ENCODE data around the gene MIS12. TPM values are rescaled to one million over a fixed set of nuclear protein-coding genes. Genes with fewer than 3 reads are reported as not detected.

The MIS12 gene
- total and polyA plus RNA-seq, 9 of the 15 experiments (the other 6 are each of a cell fraction or from before 2014, with no cell fraction given), result 13.5 to 31.9 (median 25.5) TPM

DNA sequence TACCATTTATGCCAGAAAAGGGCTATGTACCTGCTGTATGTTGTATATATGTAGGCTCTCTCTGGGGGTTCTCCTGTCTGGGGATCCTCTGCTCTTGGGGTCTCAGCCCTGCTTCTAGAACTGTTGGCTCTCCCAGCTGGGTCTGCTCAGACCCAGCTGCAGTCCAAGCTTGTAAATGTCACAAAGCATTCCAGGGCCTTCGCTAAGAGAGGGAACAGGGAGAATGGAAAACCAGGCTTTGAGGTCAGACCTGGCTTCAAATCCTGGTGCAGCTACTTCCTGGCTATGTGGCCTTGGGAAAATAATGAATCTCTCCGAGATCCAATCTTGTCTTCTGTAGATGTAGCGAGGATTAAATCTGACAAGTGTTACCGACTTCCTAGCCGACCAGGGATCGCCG is 54.0 kb downstream of the MIS12 start:
- peaks cover 75% of the 10 kb centered on the region; the same call in 2 of the 3 replicates for H3K36me3 ChIP-seq (ENCODE audit: control insufficient read depth, insufficient read depth, low read length)
- WGBS (ENCODE audit: insufficient coverage, low coverage, missing lambda C conversion rate), result 94% methylated on average over 4 of the region's 7 CpGs
- H3K79me2 ChIP-seq (ENCODE audit: control insufficient read depth, insufficient read depth, low read length), result no peaks in the 10 kb centered on the region
- ATAC-seq (no peak), DNase-seq (ENCODE audit: extremely low read depth in 1 of 4, low spot score in 3 of 4) (no peak), FAIRE-seq (no peak)
- H3K27me3 ChIP-seq (ENCODE audit: control insufficient read depth in 2 of 2, insufficient read depth in 2 of 2, low read length in 2 of 2), result no peaks in the 10 kb centered on the region
- ChIA-PET CTCF (ENCODE audit: low intra/inter-chr PET ratio) (no interaction called here), POLR2A (no interaction called here)
- intact Hi-C loops (cut with micrococcal nuclease), result no loop called here
- no peak overlapping the region for H3K4me2 ChIP-seq (ENCODE audit: insufficient read depth, low read length)
- no peak for TF ChIP-seq ZNF124 (CRISPR knock-in tag; IDR thresholded peaks at IDR 0.05)
- TF ChIP-seq, protein P1, sequence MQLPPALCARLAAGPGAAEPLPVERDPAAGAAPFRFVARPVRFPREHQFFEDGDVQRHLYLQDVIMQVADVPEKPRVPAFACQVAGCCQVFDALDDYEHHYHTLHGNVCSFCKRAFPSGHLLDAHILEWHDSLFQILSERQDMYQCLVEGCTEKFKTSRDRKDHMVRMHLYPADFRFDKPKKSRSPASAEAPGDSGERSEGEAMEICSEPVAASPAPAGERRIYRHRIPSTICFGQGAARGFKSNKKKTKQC (CRISPR knock-in tag; IDR thresholded peaks at IDR 0.05), result no peak
- TF ChIP-seq RBM25 (IDR thresholded peaks at IDR 0.05; ENCODE audit: low read depth, low read length, severe bottlenecking), result no peak
- no peak for TF ChIP-seq RBM14 (IDR thresholded peaks at IDR 0.05; ENCODE audit: borderline replicate concordance, insufficient read depth, low read depth, low read length)
- TF ChIP-seq XRCC5 (IDR thresholded peaks at IDR 0.05; ENCODE audit: low read depth, low read length), result no peak
- H3K9me1 ChIP-seq (ENCODE audit: control insufficient read depth, insufficient read depth, low read length), result no peaks in the 10 kb centered on the region
- H3K9ac ChIP-seq (ENCODE audit: insufficient read depth in 1 of 2, low read depth in 2 of 2, low read length in 2 of 2), result no peak overlapping the region
- H3K9me3 ChIP-seq (replicated peaks; ENCODE audit: control insufficient read depth, insufficient read depth, low read depth, low read length), result no peaks in the 10 kb centered on the region
- no peak overlapping the region for H2AFZ ChIP-seq (ENCODE audit: low read depth, low read length)
- H4K20me1 ChIP-seq (replicated peaks; ENCODE audit: control insufficient read depth, insufficient read depth, low read length), result no peaks in the 10 kb centered on the region
- in situ Hi-C loops (cut with MboI), result no loop called here
- H3K4me1 ChIP-seq (replicated peaks in 1 of 2; ENCODE audit: control insufficient read depth in 2 of 2, insufficient read depth in 2 of 2, low read length in 2 of 2), result no peaks in the 10 kb centered on the region; a peak in 1 of 5 replicates
- BruUV-seq (replicated peaks), result no TSS peak
- H3K27ac ChIP-seq (ENCODE audit: extremely low read depth, low read depth, low read length), result no peak overlapping the region
- no peak overlapping the region for H3K4me3 ChIP-seq

Other genes with a start within 250 kb of the MIS12 start
- 30.3 and 36.2 TPM in 2 replicates for gene RABEP1, start 204.3 kb upstream of the MIS12 start, total RNA-seq (2014; rRNA removed)
- gene RABEP1, start 204.3 kb upstream of the MIS12 start, total RNA-seq (2014; rRNA removed; fragmentation: Illumina TruSeq; extraction: Trizol), result 38.9 and 43.3 TPM in 2 replicates
- gene RABEP1, start 204.3 kb upstream of the MIS12 start, total RNA-seq (2015; rRNA removed; fragmentation: Illumina TruSeq; extraction: Trizol), result 36.8 and 38.7 TPM in 2 replicates
- 30.1 and 31.8 TPM in 2 replicates for gene RABEP1, start 204.3 kb upstream of the MIS12 start, total RNA-seq (2021)
- 19.3 and 30.1 TPM in 2 replicates for gene RABEP1, start 204.3 kb upstream of the MIS12 start, polyA plus RNA-seq (2011; rRNA removed)
- 26.4 and 31.3 TPM in 2 replicates for gene RABEP1, start 204.3 kb upstream of the MIS12 start, polyA plus RNA-seq (2014; fragmentation: Illumina TruSeq; extraction: Trizol)
- 10 to 100 TPM in 1 of 2 experiments, 1 to 10 TPM in 1; 8.2 to 11.5 TPM for gene RABEP1, start 204.3 kb upstream of the MIS12 start, polyA plus RNA-seq (2014; fragmentation: Nextera tagmentation; extraction: Ambion mirVana)
- 19.9 and 20.3 TPM in 2 replicates for gene RABEP1, start 204.3 kb upstream of the MIS12 start, polyA plus RNA-seq (2014; rRNA removed)
- 125 and 128 TPM in 2 replicates for gene NUP88, start 66.9 kb upstream of the MIS12 start, total RNA-seq (2014; rRNA removed)
- gene NUP88, start 66.9 kb upstream of the MIS12 start, total RNA-seq (2014; rRNA removed; fragmentation: Illumina TruSeq; extraction: Trizol), result 137 and 154 TPM in 2 replicates
- 143 and 148 TPM in 2 replicates for gene NUP88, start 66.9 kb upstream of the MIS12 start, total RNA-seq (2015; rRNA removed; fragmentation: Illumina TruSeq; extraction: Trizol)
- 72.1 and 73.6 TPM in 2 replicates for gene NUP88, start 66.9 kb upstream of the MIS12 start, total RNA-seq (2021)
- 81.9 and 119 TPM in 2 replicates for gene NUP88, start 66.9 kb upstream of the MIS12 start, polyA plus RNA-seq (2011; rRNA removed)
- 150 and 160 TPM in 2 replicates for gene NUP88, start 66.9 kb upstream of the MIS12 start, polyA plus RNA-seq (2014; fragmentation: Illumina TruSeq; extraction: Trizol)
- gene NUP88, start 66.9 kb upstream of the MIS12 start, polyA plus RNA-seq (2014; fragmentation: Nextera tagmentation; extraction: Ambion mirVana), result 10 to 100 TPM; 59.9 to 74.6 TPM
- gene NUP88, start 66.9 kb upstream of the MIS12 start, polyA plus RNA-seq (2014; rRNA removed), result 117 and 137 TPM in 2 replicates
- gene RPAIN, start 66.4 kb upstream of the MIS12 start, total RNA-seq (2014; rRNA removed), result 40.2 and 48.4 TPM in 2 replicates
- 37.2 and 38.5 TPM in 2 replicates for gene RPAIN, start 66.4 kb upstream of the MIS12 start, total RNA-seq (2014; rRNA removed; fragmentation: Illumina TruSeq; extraction: Trizol)
- gene RPAIN, start 66.4 kb upstream of the MIS12 start, total RNA-seq (2015; rRNA removed; fragmentation: Illumina TruSeq; extraction: Trizol), result 41.2 and 43.8 TPM in 2 replicates
- gene RPAIN, start 66.4 kb upstream of the MIS12 start, total RNA-seq (2021), result 23.5 and 29.6 TPM in 2 replicates
- gene RPAIN, start 66.4 kb upstream of the MIS12 start, polyA plus RNA-seq (2011; rRNA removed), result 37.7 and 41.6 TPM in 2 replicates
- gene RPAIN, start 66.4 kb upstream of the MIS12 start, polyA plus RNA-seq (2014; fragmentation: Illumina TruSeq; extraction: Trizol), result 27.3 and 29.8 TPM in 2 replicates
- 10 to 100 TPM; 62.0 to 63.7 TPM for gene RPAIN, start 66.4 kb upstream of the MIS12 start, polyA plus RNA-seq (2014; fragmentation: Nextera tagmentation; extraction: Ambion mirVana)
- 34.3 and 41.2 TPM in 2 replicates for gene RPAIN, start 66.4 kb upstream of the MIS12 start, polyA plus RNA-seq (2014; rRNA removed)
- gene C1QBP, start 47.4 kb upstream of the MIS12 start, total RNA-seq (2014; rRNA removed), result 383 and 419 TPM in 2 replicates
- gene C1QBP, start 47.4 kb upstream of the MIS12 start, total RNA-seq (2014; rRNA removed; fragmentation: Illumina TruSeq; extraction: Trizol), result 625 and 715 TPM in 2 replicates
- 633 and 665 TPM in 2 replicates for gene C1QBP, start 47.4 kb upstream of the MIS12 start, total RNA-seq (2015; rRNA removed; fragmentation: Illumina TruSeq; extraction: Trizol)
- 414 and 433 TPM in 2 replicates for gene C1QBP, start 47.4 kb upstream of the MIS12 start, total RNA-seq (2021)
- 209 and 398 TPM in 2 replicates for gene C1QBP, start 47.4 kb upstream of the MIS12 start, polyA plus RNA-seq (2011; rRNA removed)
- gene C1QBP, start 47.4 kb upstream of the MIS12 start, polyA plus RNA-seq (2014; fragmentation: Illumina TruSeq; extraction: Trizol), result 490 and 582 TPM in 2 replicates
- 100 to 1,000 TPM in 1 of 2 experiments, 10 to 100 TPM in 1; 90.7 to 107 TPM for gene C1QBP, start 47.4 kb upstream of the MIS12 start, polyA plus RNA-seq (2014; fragmentation: Nextera tagmentation; extraction: Ambion mirVana)
- gene C1QBP, start 47.4 kb upstream of the MIS12 start, polyA plus RNA-seq (2014; rRNA removed), result 367 and 377 TPM in 2 replicates
- 7.7 and 8.9 TPM in 2 replicates for gene DHX33, start 17.6 kb upstream of the MIS12 start, total RNA-seq (2014; rRNA removed)
- gene DHX33, start 17.6 kb upstream of the MIS12 start, total RNA-seq (2014; rRNA removed; fragmentation: Illumina TruSeq; extraction: Trizol), result 8.8 and 9.3 TPM in 2 replicates
- 8.6 and 9.0 TPM in 2 replicates for gene DHX33, start 17.6 kb upstream of the MIS12 start, total RNA-seq (2015; rRNA removed; fragmentation: Illumina TruSeq; extraction: Trizol)
- 19.8 and 20.2 TPM in 2 replicates for gene DHX33, start 17.6 kb upstream of the MIS12 start, total RNA-seq (2021)
- gene DHX33, start 17.6 kb upstream of the MIS12 start, polyA plus RNA-seq (2011; rRNA removed), result 12.8 and 13.0 TPM in 2 replicates
- 21.0 and 22.5 TPM in 2 replicates for gene DHX33, start 17.6 kb upstream of the MIS12 start, polyA plus RNA-seq (2014; fragmentation: Illumina TruSeq; extraction: Trizol)
- gene DHX33, start 17.6 kb upstream of the MIS12 start, polyA plus RNA-seq (2014; fragmentation: Nextera tagmentation; extraction: Ambion mirVana), result 1 to 10 TPM; 4.4 to 7.9 TPM
- gene DHX33, start 17.6 kb upstream of the MIS12 start, polyA plus RNA-seq (2014; rRNA removed), result 10.4 and 12.3 TPM in 2 replicates
- gene DERL2, start 388 bp upstream of the MIS12 start, total RNA-seq (2014; rRNA removed), result 11.5 and 15.5 TPM in 2 replicates
- gene DERL2, start 388 bp upstream of the MIS12 start, total RNA-seq (2014; rRNA removed; fragmentation: Illumina TruSeq; extraction: Trizol), result 24.5 and 29.8 TPM in 2 replicates
- 21.2 and 22.4 TPM in 2 replicates for gene DERL2, start 388 bp upstream of the MIS12 start, total RNA-seq (2015; rRNA removed; fragmentation: Illumina TruSeq; extraction: Trizol)
- 30.9 and 35.6 TPM in 2 replicates for gene DERL2, start 388 bp upstream of the MIS12 start, total RNA-seq (2021)
- 32.6 and 35.7 TPM in 2 replicates for gene DERL2, start 388 bp upstream of the MIS12 start, polyA plus RNA-seq (2011; rRNA removed)
- 18.5 and 24.8 TPM in 2 replicates for gene DERL2, start 388 bp upstream of the MIS12 start, polyA plus RNA-seq (2014; fragmentation: Illumina TruSeq; extraction: Trizol)
- gene DERL2, start 388 bp upstream of the MIS12 start, polyA plus RNA-seq (2014; fragmentation: Nextera tagmentation; extraction: Ambion mirVana), result 100 to 1,000 TPM; 105 TPM
- 30.7 and 31.0 TPM in 2 replicates for gene DERL2, start 388 bp upstream of the MIS12 start, polyA plus RNA-seq (2014; rRNA removed)
- 27.7 and 37.8 TPM in 2 replicates for gene NLRP1, start 97.9 kb downstream of the MIS12 start, total RNA-seq (2014; rRNA removed)
- gene NLRP1, start 97.9 kb downstream of the MIS12 start, total RNA-seq (2014; rRNA removed; fragmentation: Illumina TruSeq; extraction: Trizol), result 14.9 and 18.8 TPM in 2 replicates
- 17.2 and 19.3 TPM in 2 replicates for gene NLRP1, start 97.9 kb downstream of the MIS12 start, total RNA-seq (2015; rRNA removed; fragmentation: Illumina TruSeq; extraction: Trizol)
- gene NLRP1, start 97.9 kb downstream of the MIS12 start, total RNA-seq (2021), result 36.7 and 47.4 TPM in 2 replicates
- gene NLRP1, start 97.9 kb downstream of the MIS12 start, polyA plus RNA-seq (2011; rRNA removed), result 44.6 and 47.1 TPM in 2 replicates
- 51.1 and 53.9 TPM in 2 replicates for gene NLRP1, start 97.9 kb downstream of the MIS12 start, polyA plus RNA-seq (2014; fragmentation: Illumina TruSeq; extraction: Trizol)
- gene NLRP1, start 97.9 kb downstream of the MIS12 start, polyA plus RNA-seq (2014; fragmentation: Nextera tagmentation; extraction: Ambion mirVana), result 1 to 10 TPM; 4.0 to 4.1 TPM
- 61.0 and 69.4 TPM in 2 replicates for gene NLRP1, start 97.9 kb downstream of the MIS12 start, polyA plus RNA-seq (2014; rRNA removed)

All from K562 (cell line).